ENCODE data around the gene NFYC.

DNA sequence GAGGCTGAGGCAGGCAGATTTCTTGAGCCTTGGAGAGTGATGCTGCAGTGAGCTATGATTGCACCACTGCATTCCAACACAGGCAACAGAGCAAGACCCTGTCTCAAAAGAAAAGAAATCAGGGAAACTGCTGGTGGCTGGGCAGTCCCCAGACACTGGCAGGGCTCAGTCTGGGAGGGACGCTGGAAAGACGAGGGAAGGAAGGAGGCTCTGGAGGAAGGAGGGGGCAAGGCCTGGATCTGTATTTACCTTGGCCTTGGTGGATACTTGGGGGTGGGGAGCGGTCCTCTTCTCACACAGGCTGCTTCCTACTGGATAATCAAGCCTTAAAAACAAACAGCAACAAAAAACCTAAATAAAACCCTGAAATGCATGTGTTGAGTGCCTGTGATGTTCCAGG lies 116.5 kb downstream of the NFYC start:
- TF ChIP-seq, protein P1, sequence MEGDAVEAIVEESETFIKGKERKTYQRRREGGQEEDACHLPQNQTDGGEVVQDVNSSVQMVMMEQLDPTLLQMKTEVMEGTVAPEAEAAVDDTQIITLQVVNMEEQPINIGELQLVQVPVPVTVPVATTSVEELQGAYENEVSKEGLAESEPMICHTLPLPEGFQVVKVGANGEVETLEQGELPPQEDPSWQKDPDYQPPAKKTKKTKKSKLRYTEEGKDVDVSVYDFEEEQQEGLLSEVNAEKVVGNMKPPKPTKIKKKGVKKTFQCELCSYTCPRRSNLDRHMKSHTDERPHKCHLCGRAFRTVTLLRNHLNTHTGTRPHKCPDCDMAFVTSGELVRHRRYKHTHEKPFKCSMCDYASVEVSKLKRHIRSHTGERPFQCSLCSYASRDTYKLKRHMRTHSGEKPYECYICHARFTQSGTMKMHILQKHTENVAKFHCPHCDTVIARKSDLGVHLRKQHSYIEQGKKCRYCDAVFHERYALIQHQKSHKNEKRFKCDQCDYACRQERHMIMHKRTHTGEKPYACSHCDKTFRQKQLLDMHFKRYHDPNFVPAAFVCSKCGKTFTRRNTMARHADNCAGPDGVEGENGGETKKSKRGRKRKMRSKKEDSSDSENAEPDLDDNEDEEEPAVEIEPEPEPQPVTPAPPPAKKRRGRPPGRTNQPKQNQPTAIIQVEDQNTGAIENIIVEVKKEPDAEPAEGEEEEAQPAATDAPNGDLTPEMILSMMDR (conservative IDR thresholded peaks at IDR 0.05 in 1 of 2, IDR thresholded peaks at IDR 0.05 in 1 of 2; ENCODE audit: extremely low read depth in 1 of 2, insufficient read depth in 1 of 2, low read depth in 1 of 2, low read length in 2 of 2), result no peak
- no peak for TF ChIP-seq EZH2 (IDR thresholded peaks at IDR 0.05; ENCODE audit: borderline replicate concordance, low read length)
